Mesenchymal stem cell (in vitro differentiated cells and primary cell): Measurements from ENCODE around the gene NELFB.

ENCODE experiments used
- DNase-seq: peaks from one replicate; pipeline ENCODE4 v3.0.0-alpha.2; 2013
- H2AFZ ChIP-seq: one replicate; pipeline ENCODE4 v1.6.1; 2013; ENCODE audit warnings: low read depth, mild to moderate bottlenecking, control low read depth, inconsistent platforms, low read length, moderate library complexity
- H2AK5ac ChIP-seq: 2 replicates; pipeline ENCODE4 v1.6.1; 2013; ENCODE audit warnings: low read length, moderate library complexity, mild to moderate bottlenecking, inconsistent platforms; ENCODE audit not compliant: severe bottlenecking
- H2BK120ac ChIP-seq: one replicate; pipeline ENCODE4 v1.6.1; 2013; ENCODE audit warnings: low read depth, mild to moderate bottlenecking, inconsistent platforms, low read length, moderate library complexity
- H2BK12ac ChIP-seq, 2 experiments: one replicate each; pipeline ENCODE4 v1.6.1; 2013; ENCODE audit warnings: inconsistent platforms in 2 of 2, low read length in 2 of 2, mild to moderate bottlenecking in 2 of 2, moderate library complexity in 2 of 2, control low read depth in 1 of 2
- H2BK15ac ChIP-seq: one replicate; pipeline ENCODE4 v1.6.1; 2013; ENCODE audit warnings: mild to moderate bottlenecking, low read depth, inconsistent platforms; ENCODE audit not compliant: poor library complexity, severe bottlenecking
- H2BK5ac ChIP-seq: 2 replicates; pipeline ENCODE4 v1.6.1; 2013; ENCODE audit warnings: low read depth, mild to moderate bottlenecking, low read length, control low read depth, inconsistent platforms; ENCODE audit not compliant: poor library complexity, severe bottlenecking
- H3K14ac ChIP-seq, 2 experiments: one replicate each; pipeline ENCODE4 v1.6.1; 2013; ENCODE audit warnings: inconsistent platforms in 2 of 2, low read length in 2 of 2, control low read depth in 1 of 2, mild to moderate bottlenecking in 1 of 2, moderate library complexity in 1 of 2
- H3K18ac ChIP-seq, 2 experiments: one replicate each; pipeline ENCODE4 v1.6.1; 2013; ENCODE audit warnings: inconsistent platforms in 2 of 2, low read length in 2 of 2, control low read depth in 1 of 2, low read depth in 1 of 2, mild to moderate bottlenecking in 1 of 2
- H3K23ac ChIP-seq, 2 experiments: one replicate each; pipeline ENCODE4 v1.6.1; 2013; ENCODE audit warnings: inconsistent platforms in 2 of 2, low read length in 2 of 2, mild to moderate bottlenecking in 2 of 2, moderate library complexity in 2 of 2, control low read depth in 1 of 2
- H3K27ac ChIP-seq: 2 replicates; pipeline ENCODE4 v1.5.1; 2013; ENCODE audit warnings: mild to moderate bottlenecking, moderate library complexity, low read length, control low read depth, inconsistent platforms; ENCODE audit not compliant: poor library complexity, severe bottlenecking
- H3K27me3 ChIP-seq, 2 experiments: 2 replicates each; pipeline versions ENCODE4 v1.6.1 to v1.7.0; 2013; ENCODE audit warnings: low read length in 2 of 2, mild to moderate bottlenecking in 2 of 2, moderate library complexity in 2 of 2, control low read depth in 1 of 2, inconsistent platforms in 1 of 2; ENCODE audit not compliant: control insufficient read depth in 1 of 2, insufficient read depth in 1 of 2
- H3K36me3 ChIP-seq, 2 experiments: 2 replicates each; pipeline versions ENCODE4 v1.6.1 to v1.7.0; 2013; ENCODE audit warnings: low read length in 2 of 2, control low read depth in 1 of 2, inconsistent platforms in 1 of 2, low read depth in 1 of 2, mild to moderate bottlenecking in 1 of 2; ENCODE audit not compliant: insufficient read depth in 2 of 2, control insufficient read depth in 1 of 2
- H3K4ac ChIP-seq, 2 experiments: one replicate each; pipeline ENCODE4 v1.6.1; 2013; ENCODE audit warnings: inconsistent platforms in 2 of 2, low read length in 2 of 2, mild to moderate bottlenecking in 2 of 2, moderate library complexity in 2 of 2, control low read depth in 1 of 2, low read depth in 1 of 2
- H3K4me1 ChIP-seq: 2 replicates; pipeline ENCODE4 v1.6.1; 2013; ENCODE audit warnings: low read depth, low read length, control low read depth; ENCODE audit not compliant: control insufficient read depth, insufficient read depth
- H3K4me2 ChIP-seq: 2 replicates; pipeline ENCODE4 v1.6.1; 2013; ENCODE audit warnings: low read length, mild to moderate bottlenecking, inconsistent platforms; ENCODE audit not compliant: poor library complexity, severe bottlenecking
- H3K4me3 ChIP-seq, 2 experiments: 2 replicates each; pipeline versions ENCODE4 v1.5.1 to v1.7.0; 2013; ENCODE audit warnings: low read length in 2 of 2, mild to moderate bottlenecking in 2 of 2, control low read depth in 1 of 2, low read depth in 1 of 2; ENCODE audit not compliant: insufficient read depth in 1 of 2
- H3K79me1 ChIP-seq: replicated peaks from 2 replicates; pipeline ENCODE4 v1.6.1; 2013; ENCODE audit warnings: mild to moderate bottlenecking, control low read depth, low read length, inconsistent platforms; ENCODE audit not compliant: poor library complexity, severe bottlenecking
- H3K9ac ChIP-seq: 2 replicates; pipeline ENCODE4 v1.7.0; 2013; ENCODE audit warnings: mild to moderate bottlenecking, low read length, moderate library complexity
- H3K9me3 ChIP-seq: 2 replicates; pipeline ENCODE4 v1.7.0; 2013; ENCODE audit warnings: mild to moderate bottlenecking, low read length; ENCODE audit not compliant: control insufficient read depth
- H4K8ac ChIP-seq: one replicate; pipeline ENCODE4 v1.6.1; 2013; ENCODE audit warnings: inconsistent platforms, mild to moderate bottlenecking, low read length, moderate library complexity
- H4K91ac ChIP-seq: one replicate; pipeline ENCODE4 v1.6.1; 2013; ENCODE audit warnings: mild to moderate bottlenecking, low read length, inconsistent platforms
- WGBS: methylation state at CpG from one replicate; pipeline ENCODE4 v1.1.7; 2013; ENCODE audit warnings: mixed read lengths; 5-methylcytosine and 5-hydroxymethylcytosine counted together

The NELFB gene

DNA sequence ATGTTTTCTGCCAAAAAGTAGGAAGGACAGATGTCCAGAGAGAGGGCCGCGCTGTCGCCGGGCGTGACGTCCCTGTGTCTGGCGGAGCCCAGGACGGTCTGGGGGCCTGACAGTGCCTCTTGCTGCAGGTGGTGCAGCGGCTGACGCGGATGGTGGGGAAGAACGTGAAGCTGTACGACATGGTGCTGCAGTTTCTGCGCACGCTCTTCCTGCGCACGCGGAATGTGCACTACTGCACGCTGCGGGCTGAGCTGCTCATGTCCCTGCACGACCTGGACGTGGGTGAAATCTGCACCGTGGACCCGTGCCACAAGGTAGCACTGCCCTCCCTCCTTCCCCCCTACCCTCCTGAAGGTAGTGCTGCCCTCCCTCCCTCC lies 7.8 kb downstream of the NELFB start:
- H3K9me3 ChIP-seq = no peaks in the 10 kb centered on the region
- H3K27me3 ChIP-seq = no peaks in the 10 kb centered on the region
- no peak overlapping the region for H3K9ac ChIP-seq
- no peak overlapping the region for H3K27ac ChIP-seq
- DNase-seq = no peak
- peak overlapping the region; percentile 66 for H4K91ac ChIP-seq
- H3K23ac ChIP-seq = no peak overlapping the region
- peaks cover 43% of the 10 kb centered on the region for H3K79me1 ChIP-seq
- H2BK5ac ChIP-seq = no peak overlapping the region
- no peak overlapping the region for H2BK120ac ChIP-seq
- no peak overlapping the region for H2AK5ac ChIP-seq
- no peak overlapping the region for H2BK15ac ChIP-seq
- no peak overlapping the region for H3K4ac ChIP-seq
- 96% methylated on average over 24 of the region's 24 CpGs for WGBS
- H3K18ac ChIP-seq = peak overlapping the region in 1 of 2 experiments; percentile 28
- H3K4me3 ChIP-seq = no peak overlapping the region
- H4K8ac ChIP-seq = peak overlapping the region; percentile 87
- no peak overlapping the region for H3K14ac ChIP-seq
- H3K4me1 ChIP-seq = peaks cover 12% of the 10 kb centered on the region
- peaks cover 53 to 73% of the 10 kb centered on the region in 2 experiments for H3K36me3 ChIP-seq
- H2AFZ ChIP-seq = no peak overlapping the region
- peak overlapping the region in 1 of 2 experiments; percentile 61 for H2BK12ac ChIP-seq
- no peak overlapping the region for H3K4me2 ChIP-seq

- H2AFZ ChIP-seq = no peak overlapping the region
- H3K9ac ChIP-seq = no peak overlapping the region
- no peak overlapping the region for H2AK5ac ChIP-seq
- H3K4me3 ChIP-seq = no peak overlapping the region
- no peak for DNase-seq
- no peak overlapping the region for H3K18ac ChIP-seq
- 90% methylated on average over 10 of the region's 10 CpGs for WGBS
- H3K79me1 ChIP-seq = peaks cover 44% of the 10 kb centered on the region
- H3K14ac ChIP-seq = no peak overlapping the region
- no peak overlapping the region for H2BK15ac ChIP-seq
- no peak overlapping the region for H3K27ac ChIP-seq
- H3K4me2 ChIP-seq = no peak overlapping the region
- H2BK5ac ChIP-seq = no peak overlapping the region
- no peaks in the 10 kb centered on the region for H3K27me3 ChIP-seq
- H4K8ac ChIP-seq = no peak overlapping the region
- H2BK12ac ChIP-seq = no peak overlapping the region
- H3K9me3 ChIP-seq = no peaks in the 10 kb centered on the region
- H2BK120ac ChIP-seq = no peak overlapping the region
- H3K36me3 ChIP-seq = peaks cover 56 to 72% of the 10 kb centered on the region in 2 experiments
- no peak overlapping the region for H3K23ac ChIP-seq
- peaks cover 13% of the 10 kb centered on the region for H3K4me1 ChIP-seq
- H4K91ac ChIP-seq = no peak overlapping the region
- no peak overlapping the region for H3K4ac ChIP-seq
These were observed 8.4 kb downstream of the NELFB start for GRCh38 chr9:137263506-137263905.

DNA sequence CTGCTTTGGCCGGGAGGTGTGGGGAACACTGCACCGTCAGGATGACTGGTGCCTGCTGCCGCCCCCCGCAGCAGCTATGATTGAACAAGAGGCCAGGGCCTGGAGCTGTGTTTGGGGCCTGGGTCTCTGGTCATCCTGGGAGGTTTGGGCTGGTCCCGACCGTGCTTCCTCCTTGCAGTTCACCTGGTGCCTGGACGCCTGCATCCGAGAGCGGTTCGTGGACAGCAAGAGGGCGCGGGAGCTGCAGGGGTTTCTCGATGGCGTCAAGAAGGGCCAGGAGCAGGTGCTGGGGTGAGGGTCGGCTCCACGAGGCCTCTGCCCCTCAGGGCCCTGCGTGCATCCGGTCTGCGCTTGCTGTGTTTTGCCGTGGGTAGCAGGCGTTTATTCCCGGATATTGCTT lies 8.9 kb downstream of the NELFB start:
- Histone ChIP-seq H4K91ac (no peak overlapping the region), H3K18ac (no peak overlapping the region), H3K36me3 (peaks cover 56 to 74% of the 10 kb centered on the region in 2 experiments), H2BK12ac (no peak overlapping the region), H3K79me1 (peaks cover 46% of the 10 kb centered on the region), H2AFZ (no peak overlapping the region), H3K27me3 (no peaks in the 10 kb centered on the region), H3K4me3 (no peak overlapping the region), H2AK5ac (no peak overlapping the region), H4K8ac (no peak overlapping the region), H2BK5ac (no peak overlapping the region), H3K9me3 (no peaks in the 10 kb centered on the region), H3K14ac (no peak overlapping the region), H2BK15ac (no peak overlapping the region), H3K27ac (no peak overlapping the region), H2BK120ac (no peak overlapping the region), H3K4me2 (no peak overlapping the region), H3K4me1 (peaks cover 17% of the 10 kb centered on the region), H3K4ac (no peak overlapping the region), H3K9ac (no peak overlapping the region), H3K23ac (no peak overlapping the region)
- 98% methylated on average over 22 of the region's 22 CpGs for WGBS
- no peak for DNase-seq

GRCh38 chr9:137265496-137266161 lies 10.5 kb downstream of the NELFB start:
- Histone ChIP-seq H3K9me3 (no peaks in the 10 kb centered on the region), H2BK12ac (peak overlapping the region in 1 of 2 experiments; percentile 73), H3K79me1 (peaks cover 46% of the 10 kb centered on the region), H3K4me2 (no peak overlapping the region), H2BK15ac (peak overlapping the region; percentile 12), H3K36me3 (peaks cover 62 to 79% of the 10 kb centered on the region in 2 experiments), H4K8ac (no peak overlapping the region), H2AFZ (no peak overlapping the region), H4K91ac (peak overlapping the region; percentile 25), H2BK120ac (no peak overlapping the region), H3K4me1 (peaks cover 21% of the 10 kb centered on the region), H2BK5ac (no peak overlapping the region), H2AK5ac (no peak overlapping the region), H3K4ac (no peak overlapping the region), H3K27me3 (no peaks in the 10 kb centered on the region), H3K9ac (no peak overlapping the region), H3K14ac (no peak overlapping the region), H3K4me3 (no peak overlapping the region), H3K18ac (no peak overlapping the region), H3K23ac (no peak overlapping the region), H3K27ac (no peak overlapping the region)
- WGBS = 96% methylated on average over 29 of the region's 29 CpGs
- DNase-seq = no peak
